ENCODE measurements around the gene CCNL1. TPM values are rescaled to one million over a fixed set of nuclear protein-coding genes. Genes with fewer than 3 reads are reported as not detected.

Gene CCNL1
- total and polyA plus RNA-seq, 8 donors: 30.2 to 149 (median 43.5) TPM

GRCh38 chr3:157139938-157140534 is 19.9 kb downstream of the CCNL1 start:
- H3K4me3 ChIP-seq: no peak overlapping the region
- TF ChIP-seq CTCF (IDR thresholded peaks at IDR 0.05): no peak
- H3K36me3 ChIP-seq: peaks cover 0 to 8% (median 5%) of the 10 kb centered on the region in 3 donors
- H3K27me3 ChIP-seq: no peaks in the 10 kb centered on the region
- no peak for ATAC-seq
- 57 to 58% methylated on average over 8 of the region's 8 CpGs for WGBS, 2 donors
- H3K9me3 ChIP-seq: no peaks in the 10 kb centered on the region
- no peak overlapping the region for H3K27ac ChIP-seq
- no peak for DNase-seq
- intact Hi-C loops (cut with DNase I): loop anchor here in 2 of 3 donors (5.0 to 10.0 kb wide), 4 partner anchors 53 to 605 kb away; partner anchors contain the start of gene TIPARP (in 1 of the 2)
- peaks cover 23 to 28% (median 26%) of the 10 kb centered on the region in 3 donors for H3K4me1 ChIP-seq
- FAIRE-seq: no peak

- no peak overlapping the region for H3K4me3 ChIP-seq
- WGBS, 2 donors: 7 to 9% methylated on average over 6 of the region's 6 CpGs
- ATAC-seq: peak; percentile 50 to 65 (median 60)
- peak in 5 of 6 donors; percentile 65 to 79 (median 69) for DNase-seq
- no peak for TF ChIP-seq CTCF (IDR thresholded peaks at IDR 0.05)
- intact Hi-C loops (cut with DNase I): loop anchor here in 2 of 3 donors (5.0 to 10.0 kb wide), 4 partner anchors 50 to 602 kb away; partner anchors contain the start of gene TIPARP (in 1 of the 2)
- H3K4me1 ChIP-seq: peaks cover 39 to 46% (median 46%) of the 10 kb centered on the region in 3 donors
- H3K27ac ChIP-seq: peak overlapping the region; percentile 42 to 80 (median 56)
- H3K27me3 ChIP-seq: no peaks in the 10 kb centered on the region
- peaks cover 0 to 3% (median 0%) of the 10 kb centered on the region in 3 donors for H3K36me3 ChIP-seq
- no peak for FAIRE-seq
- no peaks in the 10 kb centered on the region for H3K9me3 ChIP-seq
These were observed 23.1 kb downstream of the CCNL1 start for GRCh38 chr3:157136647-157137387.

GRCh38 chr3:157135671-157136396 is 24.1 kb downstream of the CCNL1 start:
- Histone ChIP-seq H3K4me1 (peaks cover 44 to 54% (median 52%) of the 10 kb centered on the region in 3 donors), H3K27ac (peak overlapping the region; percentile 42 to 80 (median 56)), H3K4me3 (no peak overlapping the region), H3K36me3 (no peaks in the 10 kb centered on the region), H3K27me3 (no peaks in the 10 kb centered on the region), H3K9me3 (no peaks in the 10 kb centered on the region)
- intact Hi-C loops (cut with DNase I): loop anchor here in 2 of 3 donors (5.0 to 10.0 kb wide), 4 partner anchors 49 to 601 kb away; partner anchors contain the start of gene TIPARP (in 1 of the 2)
- no peak for TF ChIP-seq CTCF (IDR thresholded peaks at IDR 0.05)
- 18 to 20% methylated on average over 5 of the region's 5 CpGs for WGBS, 2 donors
- FAIRE-seq (no peak), ATAC-seq (peak; percentile 32 to 55 (median 48)), DNase-seq (peak in 2 of 6 donors; percentile 47 to 52)

GRCh38 chr3:157134620-157135191 is 25.2 kb downstream of the CCNL1 start:
- no peak for FAIRE-seq

More at GRCh38 chr3:157134620-157135191, 25.2 kb downstream of the CCNL1 start:
- DNase-seq (peak in 4 of 6 donors; percentile 74 to 79 (median 79)), ATAC-seq (peak; percentile 53 to 81 (median 70))
- Histone ChIP-seq H3K36me3 (no peaks in the 10 kb centered on the region), H3K4me1 (peaks cover 53 to 62% (median 56%) of the 10 kb centered on the region in 3 donors), H3K9me3 (no peaks in the 10 kb centered on the region), H3K27me3 (no peaks in the 10 kb centered on the region), H3K27ac (peak overlapping the region; percentile 42 to 80 (median 53)), H3K4me3 (no peak overlapping the region)
- intact Hi-C loops (cut with DNase I): loop anchor here in 2 of 3 donors (5.0 to 10.0 kb wide), 5 partner anchors 42 to 600 kb away; partner anchors contain the start of gene TIPARP (in 1 of the 2)
- no peak for TF ChIP-seq CTCF (IDR thresholded peaks at IDR 0.05)
- WGBS, 2 donors: 13 to 15% methylated on average over 1 of the region's 1 CpG
